HepG2 (cell line): ENCODE data around the gene ACTN4. TPM values are rescaled to one million over a fixed set of nuclear protein-coding genes. Genes with fewer than 3 reads are reported as not detected.

Source experiments
- CC2D1A ChIP-seq: sonication (generic); formaldehyde crosslinking; IDR thresholded peaks from 2 replicates; pipeline ENCODE4 v1.8.1; 2023; ENCODE audit warnings: mild to moderate bottlenecking, missing genetic modification reagents
- CHD2 ChIP-seq: IDR thresholded peaks from 2 replicates; pipeline ENCODE4 v1.6.1; 2011; ENCODE audit warnings: low read depth, low read length, improper control_type of control experiment
- FIP1L1 ChIP-seq: fragments of 200-400 bp; formaldehyde crosslinking; IDR thresholded peaks from 2 replicates; pipeline ENCODE4 v1.6.1; 2018; ENCODE audit warnings: low read depth, mild to moderate bottlenecking, low read length, moderate library complexity, borderline replicate concordance; ENCODE audit not compliant: insufficient read depth
- FLYWCH1 ChIP-seq: sonication (generic); formaldehyde crosslinking; IDR thresholded peaks from 2 replicates; pipeline ENCODE4 v1.8.1; 2023; ENCODE audit warnings: mild to moderate bottlenecking, missing genetic modification reagents
- FOSL2 ChIP-seq: sonication (generic); formaldehyde crosslinking; IDR thresholded peaks from 2 replicates; pipeline ENCODE4 v1.4.0; 2020; ENCODE audit warnings: missing genetic modification reagents
- MBD4 ChIP-seq: IDR thresholded peaks from 2 replicates; pipeline ENCODE4 v1.6.1; 2012; ENCODE audit warnings: low read length, inconsistent platforms, borderline replicate concordance
- POGZ ChIP-seq: sonication (generic); formaldehyde crosslinking; IDR thresholded peaks from 2 replicates; pipeline ENCODE4 v1.4.0; 2020; ENCODE audit warnings: mild to moderate bottlenecking, missing genetic modification reagents
- POLR2AphosphoS5 ChIP-seq: IDR thresholded peaks from 2 replicates; pipeline ENCODE4 v1.6.1; 2012; ENCODE audit warnings: low read depth, low read length
- RFXAP ChIP-seq: sonication (generic); formaldehyde crosslinking; IDR thresholded peaks from 2 replicates; pipeline ENCODE4 v1.4.0; 2020; ENCODE audit warnings: missing genetic modification reagents, borderline replicate concordance
- RNF2 ChIP-seq: fragments of 450-650 bp; conservative IDR thresholded peaks from 2 replicates; pipeline ENCODE4 v1.6.1; 2016; ENCODE audit warnings: low read depth
- SMYD3 ChIP-seq: sonication (generic); formaldehyde crosslinking; IDR thresholded peaks from 2 replicates; pipeline ENCODE4 v1.8.1; 2023; ENCODE audit warnings: mild to moderate bottlenecking, missing genetic modification reagents
- SOX13 ChIP-seq, 3 experiments: fragments of 450-650 bp in 1 of 3; sonication (generic) in 1 of 3; formaldehyde crosslinking in 1 of 3; IDR thresholded peaks in 2 of 3; conservative IDR thresholded peaks in 1 of 3; 2 replicates each; pipeline versions ENCODE4 v1.5.0 to v1.6.1; 2016 to 2020; ENCODE audit warnings: antibody characterized with exemption in 1 of 3, mild to moderate bottlenecking in 1 of 3, missing compliant biosample characterization in 1 of 3, missing genetic modification reagents in 1 of 3, moderate library complexity in 1 of 3
- SOX5 ChIP-seq: IDR thresholded peaks from 2 replicates; pipeline ENCODE4 v1.6.1; 2016; ENCODE audit warnings: borderline replicate concordance
- TOPORS ChIP-seq: sonication (generic); formaldehyde crosslinking; IDR thresholded peaks from 2 replicates; pipeline ENCODE4 v1.8.0; 2023; ENCODE audit warnings: mild to moderate bottlenecking, missing genetic modification reagents
- ZNF432 ChIP-seq: sonication (generic); formaldehyde crosslinking; IDR thresholded peaks from 2 replicates; pipeline ENCODE4 v1.5.0; 2020; ENCODE audit warnings: missing genetic modification reagents, mild to moderate bottlenecking, borderline replicate concordance
- ZSCAN25 ChIP-seq: sonication (generic); formaldehyde crosslinking; IDR thresholded peaks from 2 replicates; pipeline ENCODE4 v1.8.0; 2022; ENCODE audit warnings: mild to moderate bottlenecking, missing genetic modification reagents
- polyA plus RNA-seq, 8 experiments: library from polyadenylated mRNA; depleted of rRNA in 3 of 8; stranded (reverse) in 7 of 8; unstranded in 1 of 8; fragments of >200 nt; fragmentation: Illumina TruSeq in 4 of 8; extraction: Trizol in 4 of 8; gene quantifications; 2 replicates each; pipeline versions ENCODE4 v1.2.1 to v1.2.3, GENCODE V29; 2011 to 2016; ENCODE audit warnings: low read depth in 4 of 8, missing spikeins in 1 of 8, mixed read lengths in 1 of 8; ENCODE audit not compliant: insufficient read depth in 1 of 8
- total RNA-seq, 5 experiments: library from RNA; depleted of rRNA; stranded (reverse); fragments of >200 nt; fragmentation: Illumina TruSeq; extraction: Trizol; gene quantifications; 2 replicates each; pipeline ENCODE4 v1.2.3, GENCODE V29; 2016; ENCODE audit warnings: low read depth in 1 of 5
- TF ChIP-seq, protein P1 (sequence below): sonication (generic); formaldehyde crosslinking; IDR thresholded peaks from 2 replicates; pipeline ENCODE4 v1.5.0; 2020; ENCODE audit warnings: mild to moderate bottlenecking, low read depth, missing genetic modification reagents, borderline replicate concordance
- TF ChIP-seq, protein P2 (sequence below): sonication (generic); formaldehyde crosslinking; IDR thresholded peaks from one replicate; pipeline ENCODE4 v1.5.1; 2020; ENCODE audit warnings: mild to moderate bottlenecking, missing genetic modification reagents; ENCODE audit errors: not compliant biosample characterization
- TF ChIP-seq, protein P3 (sequence below): sonication (generic); formaldehyde crosslinking; IDR thresholded peaks from 2 replicates; pipeline ENCODE4 v1.5.0; 2020; ENCODE audit warnings: missing genetic modification reagents
- TF ChIP-seq, protein P4 (sequence below): conservative IDR thresholded peaks from 2 replicates; pipeline ENCODE4 v1.6.1; 2018; ENCODE audit warnings: missing genetic modification reagents

The ACTN4 gene
- total and polyA plus RNA-seq, 2 of the 13 experiments (the other 11 are each of a cell fraction or from before 2014, with no cell fraction given), result 171 to 192 TPM

DNA sequence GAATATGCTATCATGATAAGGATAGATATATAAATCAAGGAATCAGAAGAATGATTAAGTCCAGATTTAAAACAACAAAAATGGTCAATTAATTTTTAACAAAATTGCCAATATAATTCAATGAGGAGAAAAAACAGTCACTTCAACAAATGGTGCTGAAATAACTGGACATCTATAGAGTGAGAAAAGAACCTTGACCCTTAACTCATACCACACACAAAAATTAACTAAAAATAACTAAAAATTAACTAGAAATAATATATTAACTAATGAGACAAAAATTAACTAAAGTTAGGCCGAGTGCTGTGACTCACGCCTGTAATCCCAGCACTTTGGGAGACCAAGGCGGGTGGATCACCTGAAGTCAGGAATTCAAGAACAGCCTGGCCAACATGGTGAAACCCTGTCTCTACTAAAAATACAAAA, 116.4 kb downstream of the ACTN4 start (continued):
- TF ChIP-seq, protein P1, sequence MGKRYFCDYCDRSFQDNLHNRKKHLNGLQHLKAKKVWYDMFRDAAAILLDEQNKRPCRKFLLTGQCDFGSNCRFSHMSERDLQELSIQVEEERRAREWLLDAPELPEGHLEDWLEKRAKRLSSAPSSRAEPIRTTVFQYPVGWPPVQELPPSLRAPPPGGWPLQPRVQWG (CRISPR knock-in tag), result no peak
- no peak for TF ChIP-seq CHD2
- peak; percentile 63 for TF ChIP-seq POLR2AphosphoS5
- peak; percentile 89 for TF ChIP-seq FOSL2 (CRISPR knock-in tag)
- TF ChIP-seq ZSCAN25 (CRISPR knock-in tag), result no peak
- TF ChIP-seq SOX5, result peak; percentile 7; the same call in 1 of the 2 replicates
- TF ChIP-seq SOX13 (IDR thresholded peaks at IDR 0.05), result no peak
- TF ChIP-seq SOX13 (CRISPR knock-in tag; conservative IDR thresholded peaks at IDR 0.05 in 1 of 2, IDR thresholded peaks at IDR 0.05 in 1 of 2), result 0 out of 4 replicates have a peak, but pooled peaks of 1 of the 2 experiments have one; percentile 7
- TF ChIP-seq FIP1L1, result no peak
- no peak for TF ChIP-seq CC2D1A (CRISPR knock-in tag)
- TF ChIP-seq, protein P2, sequence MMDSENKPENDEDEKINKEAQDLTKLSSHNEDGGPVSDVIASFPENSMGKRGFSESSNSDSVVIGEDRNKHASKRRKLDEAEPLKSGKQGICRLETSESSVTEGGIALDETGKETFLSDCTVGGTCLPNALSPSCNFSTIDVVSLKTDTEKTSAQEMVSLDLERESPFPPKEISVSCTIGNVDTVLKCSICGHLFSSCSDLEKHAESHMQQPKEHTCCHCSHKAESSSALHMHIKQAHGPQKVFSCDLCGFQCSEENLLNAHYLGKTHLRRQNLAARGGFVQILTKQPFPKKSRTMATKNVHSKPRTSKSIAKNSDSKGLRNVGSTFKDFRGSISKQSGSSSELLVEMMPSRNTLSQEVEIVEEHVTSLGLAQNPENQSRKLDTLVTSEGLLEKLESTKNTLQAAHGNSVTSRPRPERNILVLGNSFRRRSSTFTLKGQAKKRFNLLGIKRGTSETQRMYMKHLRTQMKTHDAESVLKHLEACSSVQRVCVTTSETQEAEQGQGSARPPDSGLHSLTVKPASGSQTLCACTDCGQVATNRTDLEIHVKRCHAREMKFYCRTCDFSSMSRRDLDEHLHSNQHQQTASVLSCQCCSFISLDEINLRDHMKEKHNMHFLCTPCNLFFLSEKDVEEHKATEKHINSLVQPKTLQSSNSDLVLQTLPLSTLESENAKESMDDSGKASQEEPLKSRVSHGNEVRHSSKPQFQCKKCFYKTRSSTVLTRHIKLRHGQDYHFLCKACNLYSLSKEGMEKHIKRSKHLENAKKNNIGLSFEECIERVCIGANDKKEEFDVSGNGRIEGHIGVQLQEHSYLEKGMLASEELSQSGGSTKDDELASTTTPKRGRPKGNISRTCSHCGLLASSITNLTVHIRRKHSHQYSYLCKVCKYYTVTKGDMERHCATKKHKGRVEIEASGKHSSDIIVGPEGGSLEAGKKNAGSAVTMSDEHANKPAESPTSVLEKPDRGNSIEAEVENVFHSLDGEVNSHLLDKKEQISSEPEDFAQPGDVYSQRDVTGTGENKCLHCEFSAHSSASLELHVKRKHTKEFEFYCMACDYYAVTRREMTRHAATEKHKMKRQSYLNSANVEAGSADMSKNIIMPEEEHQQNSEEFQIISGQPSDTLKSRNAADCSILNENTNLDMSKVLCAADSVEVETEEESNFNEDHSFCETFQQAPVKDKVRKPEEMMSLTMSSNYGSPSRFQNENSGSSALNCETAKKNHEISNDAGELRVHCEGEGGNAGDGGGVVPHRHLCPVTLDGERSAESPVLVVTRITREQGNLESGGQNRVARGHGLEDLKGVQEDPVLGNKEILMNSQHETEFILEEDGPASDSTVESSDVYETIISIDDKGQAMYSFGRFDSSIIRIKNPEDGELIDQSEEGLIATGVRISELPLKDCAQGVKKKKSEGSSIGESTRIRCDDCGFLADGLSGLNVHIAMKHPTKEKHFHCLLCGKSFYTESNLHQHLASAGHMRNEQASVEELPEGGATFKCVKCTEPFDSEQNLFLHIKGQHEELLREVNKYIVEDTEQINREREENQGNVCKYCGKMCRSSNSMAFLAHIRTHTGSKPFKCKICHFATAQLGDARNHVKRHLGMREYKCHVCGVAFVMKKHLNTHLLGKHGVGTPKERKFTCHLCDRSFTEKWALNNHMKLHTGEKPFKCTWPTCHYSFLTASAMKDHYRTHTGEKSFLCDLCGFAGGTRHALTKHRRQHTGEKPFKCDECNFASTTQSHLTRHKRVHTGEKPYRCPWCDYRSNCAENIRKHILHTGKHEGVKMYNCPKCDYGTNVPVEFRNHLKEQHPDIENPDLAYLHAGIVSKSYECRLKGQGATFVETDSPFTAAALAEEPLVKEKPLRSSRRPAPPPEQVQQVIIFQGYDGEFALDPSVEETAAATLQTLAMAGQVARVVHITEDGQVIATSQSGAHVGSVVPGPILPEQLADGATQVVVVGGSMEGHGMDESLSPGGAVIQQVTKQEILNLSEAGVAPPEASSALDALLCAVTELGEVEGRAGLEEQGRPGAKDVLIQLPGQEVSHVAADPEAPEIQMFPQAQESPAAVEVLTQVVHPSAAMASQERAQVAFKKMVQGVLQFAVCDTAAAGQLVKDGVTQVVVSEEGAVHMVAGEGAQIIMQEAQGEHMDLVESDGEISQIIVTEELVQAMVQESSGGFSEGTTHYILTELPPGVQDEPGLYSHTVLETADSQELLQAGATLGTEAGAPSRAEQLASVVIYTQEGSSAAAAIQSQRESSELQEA (CRISPR knock-in tag), result no peak
- TF ChIP-seq RFXAP (CRISPR knock-in tag), result 0 out of 2 replicates have a peak, but pooled peaks have one; percentile 10
- no peak for TF ChIP-seq TOPORS
- no peak for TF ChIP-seq FLYWCH1 (CRISPR knock-in tag)
- TF ChIP-seq MBD4, result no peak
- no peak for TF ChIP-seq RNF2
- TF ChIP-seq POGZ, result peak; percentile 27; the same call in 1 of the 2 replicates
- no peak for TF ChIP-seq ZNF432 (CRISPR knock-in tag)
- TF ChIP-seq, protein P3, sequence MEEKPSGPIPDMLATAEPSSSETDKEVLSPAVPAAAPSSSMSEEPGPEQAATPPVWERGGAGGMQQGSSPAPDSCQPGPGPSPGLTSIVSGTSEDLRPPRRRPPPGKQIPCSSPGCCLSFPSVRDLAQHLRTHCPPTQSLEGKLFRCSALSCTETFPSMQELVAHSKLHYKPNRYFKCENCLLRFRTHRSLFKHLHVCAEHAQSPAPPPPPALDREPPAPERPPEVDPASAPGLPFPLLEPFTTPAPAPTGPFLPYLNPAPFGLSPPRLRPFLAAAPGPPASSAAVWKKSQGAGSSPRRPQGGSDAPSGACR (CRISPR knock-in tag), result no peak
- TF ChIP-seq, protein P4, sequence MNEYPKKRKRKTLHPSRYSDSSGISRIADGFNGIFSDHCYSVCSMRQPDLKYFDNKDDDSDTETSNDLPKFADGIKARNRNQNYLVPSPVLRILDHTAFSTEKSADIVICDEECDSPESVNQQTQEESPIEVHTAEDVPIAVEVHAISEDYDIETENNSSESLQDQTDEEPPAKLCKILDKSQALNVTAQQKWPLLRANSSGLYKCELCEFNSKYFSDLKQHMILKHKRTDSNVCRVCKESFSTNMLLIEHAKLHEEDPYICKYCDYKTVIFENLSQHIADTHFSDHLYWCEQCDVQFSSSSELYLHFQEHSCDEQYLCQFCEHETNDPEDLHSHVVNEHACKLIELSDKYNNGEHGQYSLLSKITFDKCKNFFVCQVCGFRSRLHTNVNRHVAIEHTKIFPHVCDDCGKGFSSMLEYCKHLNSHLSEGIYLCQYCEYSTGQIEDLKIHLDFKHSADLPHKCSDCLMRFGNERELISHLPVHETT, result no peak
- TF ChIP-seq SMYD3 (CRISPR knock-in tag), result no peak
